NCI-H2029 (cell line): ENCODE results near the gene NR4A3.

Source experiments
- DNase-seq: peaks from one replicate; lab custom pipeline; 2025; lab: John Stamatoyannopoulos, UW

Gene NR4A3

DNA sequence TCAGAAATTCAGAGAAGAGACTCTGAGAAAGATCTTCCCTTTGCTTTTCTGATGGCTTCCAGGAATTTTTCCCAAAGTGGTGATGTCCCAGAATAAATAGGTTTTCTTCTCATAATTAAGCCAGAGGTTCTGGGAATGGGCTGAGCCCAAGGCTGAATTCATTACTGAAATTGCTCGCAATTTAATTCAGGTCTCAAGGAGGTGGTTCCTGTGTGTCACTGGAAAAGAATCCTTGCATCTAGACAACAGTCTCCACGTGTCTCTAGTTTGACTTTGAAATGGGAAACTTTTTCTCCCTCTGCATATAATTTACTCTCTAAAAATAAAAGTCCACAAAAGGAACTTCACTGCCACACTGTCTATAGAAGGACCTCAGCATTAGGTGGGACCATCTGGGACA, 57.0 kb downstream of the NR4A3 start:
- no peak for DNase-seq

DNA sequence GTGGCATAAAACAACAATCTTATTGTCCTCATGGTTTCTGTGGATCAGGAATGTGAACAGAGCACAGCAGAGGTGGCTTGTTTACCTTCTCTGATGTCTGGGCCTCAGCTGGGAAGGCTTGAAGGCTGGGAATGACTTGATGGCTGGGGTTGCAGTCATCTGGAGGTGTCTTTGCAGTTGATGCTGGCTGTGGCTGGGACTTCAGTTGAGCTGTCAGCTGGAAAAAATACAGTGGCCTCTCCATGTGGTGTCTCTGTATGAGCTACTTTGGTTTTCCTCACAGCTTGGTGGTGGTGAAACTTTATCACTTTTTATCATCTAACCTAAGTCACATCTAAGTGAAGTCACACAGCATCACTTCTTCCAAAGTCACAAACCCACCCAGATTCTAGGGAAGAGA, 60.1 kb downstream of the NR4A3 start:
- DNase-seq = no peak

DNA sequence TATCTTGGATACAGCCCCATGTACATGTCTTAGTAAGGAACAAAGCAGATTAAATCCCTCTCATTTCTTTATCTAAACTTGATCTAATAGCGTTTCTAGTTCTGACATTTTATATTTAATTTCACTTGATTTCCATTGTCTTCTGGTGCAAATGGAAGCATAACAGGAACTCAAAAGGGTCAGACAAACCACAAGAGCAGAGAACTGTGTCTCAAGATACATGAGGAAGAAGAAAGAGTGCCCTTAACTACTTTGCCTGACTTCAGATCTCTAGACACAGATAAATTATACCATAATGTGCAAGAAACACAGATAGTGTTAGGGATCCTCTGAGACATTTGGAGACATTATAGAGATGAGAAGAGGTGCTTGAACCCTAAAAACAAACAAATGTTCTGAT, 64.1 kb downstream of the NR4A3 start:
- no peak for DNase-seq

DNA sequence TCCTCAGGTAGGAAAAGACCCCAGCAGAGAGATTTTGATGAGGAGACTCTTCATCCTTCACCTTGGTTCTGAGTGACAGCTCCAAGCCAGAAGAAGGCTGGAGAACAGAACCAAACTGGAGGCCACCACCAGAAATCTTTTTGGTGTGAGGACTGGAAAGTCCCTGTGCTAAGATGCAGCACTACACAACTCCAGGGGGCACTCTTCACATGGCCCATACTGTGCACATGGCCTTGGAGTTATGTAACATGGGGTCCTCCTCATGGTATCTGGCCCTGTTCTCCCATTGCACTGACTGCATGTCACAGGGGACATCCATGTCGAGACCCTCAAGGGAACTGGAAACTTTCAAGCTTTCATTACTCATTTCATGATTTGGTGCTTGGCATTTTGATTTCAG, 67.4 kb downstream of the NR4A3 start:
- no peak for DNase-seq

DNA sequence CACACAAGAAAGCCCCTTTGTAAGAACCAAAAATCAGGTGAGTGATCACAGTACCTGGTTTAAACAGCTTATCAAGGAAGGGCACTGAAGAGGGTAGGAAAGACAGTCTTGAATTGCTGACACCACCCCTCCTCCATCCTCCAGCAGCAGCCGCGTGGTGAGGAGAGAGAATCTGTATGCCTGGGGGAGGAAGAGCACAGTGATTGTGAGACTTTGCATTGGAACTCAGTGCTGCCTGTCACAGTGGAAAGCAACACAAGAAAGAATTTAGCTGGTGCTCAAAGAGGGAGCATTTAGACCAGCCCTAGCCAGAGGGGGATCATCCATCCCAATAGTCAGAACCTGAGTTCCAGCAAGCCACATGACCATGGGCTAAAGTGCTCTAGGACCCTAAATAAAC, 73.1 kb downstream of the NR4A3 start:
- DNase-seq = no peak

DNA sequence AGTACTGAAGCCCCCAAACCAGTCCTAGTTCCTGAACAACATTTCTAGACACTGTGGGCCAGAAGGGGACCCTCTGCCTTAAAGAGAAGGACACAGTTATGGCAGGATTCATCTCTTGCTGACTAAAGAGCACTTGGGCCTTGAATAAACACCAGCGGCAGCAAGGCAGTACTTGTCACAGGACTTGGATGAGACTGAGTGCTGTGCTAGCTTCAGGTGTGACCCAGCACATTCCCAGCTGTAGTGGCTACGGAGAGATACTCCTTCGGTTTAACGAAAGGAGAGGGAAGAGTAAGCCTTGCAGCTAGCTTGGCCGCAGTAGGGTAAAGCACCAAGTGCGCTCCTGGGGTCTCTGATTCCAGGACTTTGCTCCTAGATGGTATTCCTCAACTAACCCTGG, 73.8 kb downstream of the NR4A3 start:
- DNase-seq = no peak

DNA sequence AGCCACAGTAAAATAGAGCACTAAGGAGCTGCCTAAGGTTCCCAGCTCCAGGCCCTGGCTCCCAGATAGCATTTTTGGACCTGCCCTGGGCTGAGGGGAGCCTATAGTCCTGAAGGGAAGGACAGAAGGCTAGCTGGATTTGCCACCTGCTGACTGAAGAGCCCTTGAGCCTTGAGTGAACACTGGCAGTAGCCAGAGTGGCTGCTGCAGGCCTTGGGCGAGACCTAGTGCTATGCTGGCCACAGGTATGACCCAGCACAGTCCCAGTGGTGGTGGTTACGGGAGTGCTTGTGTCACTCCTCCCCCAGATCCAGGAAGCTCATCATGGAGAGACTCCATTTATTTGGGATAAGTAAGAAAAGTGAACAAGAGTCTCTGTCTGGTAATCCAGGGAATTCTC, 74.4 kb downstream of the NR4A3 start:
- DNase-seq = peak; percentile 82

DNA sequence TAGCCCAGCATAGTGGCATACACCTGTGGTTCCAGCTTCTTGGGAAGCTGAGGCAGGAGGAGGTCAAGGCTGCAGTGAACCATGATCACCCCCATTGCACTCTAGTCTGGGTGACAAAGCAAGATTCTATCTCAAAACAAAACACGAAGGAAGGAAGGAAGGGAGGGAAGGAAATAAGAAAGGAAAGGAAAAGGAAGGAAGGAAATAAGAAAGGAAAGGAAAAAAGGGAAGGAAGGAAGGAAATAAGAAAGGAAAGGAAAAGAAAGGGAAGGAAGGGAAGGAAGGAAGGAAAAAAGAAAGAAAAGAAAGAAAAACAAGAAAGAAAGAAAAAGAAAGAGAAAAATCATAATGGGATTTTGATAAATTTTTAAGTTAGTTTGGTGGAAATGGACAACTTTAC, 81.7 kb downstream of the NR4A3 start:
- no peak for DNase-seq

DNA sequence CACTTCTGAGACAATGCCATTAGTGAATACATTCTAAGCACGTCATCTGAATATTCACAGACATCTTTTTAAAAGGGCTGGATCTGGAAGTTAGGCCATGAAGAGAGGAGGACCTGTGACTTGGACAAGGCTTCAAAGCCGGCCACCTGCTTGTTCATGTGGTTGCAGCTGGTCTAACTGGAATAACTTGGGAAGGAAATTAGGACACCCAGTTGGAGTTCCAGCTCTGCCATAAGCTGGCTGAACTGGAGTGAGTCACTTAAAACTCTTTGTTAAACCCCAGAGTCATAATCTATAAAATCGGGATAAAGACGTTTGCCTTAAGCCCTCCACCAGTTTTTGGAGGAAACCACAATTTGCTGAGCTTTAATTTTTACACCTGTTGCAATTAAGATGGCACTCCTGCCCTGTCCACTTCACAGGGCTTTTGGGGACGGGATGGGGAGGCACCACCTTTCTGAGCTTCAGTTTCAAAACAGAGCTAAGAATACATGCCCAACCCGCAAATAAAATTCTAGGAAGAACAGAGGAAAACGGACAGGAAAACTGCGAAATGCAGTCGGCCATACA, 84.2 kb downstream of the NR4A3 start:
- no peak for DNase-seq

DNA sequence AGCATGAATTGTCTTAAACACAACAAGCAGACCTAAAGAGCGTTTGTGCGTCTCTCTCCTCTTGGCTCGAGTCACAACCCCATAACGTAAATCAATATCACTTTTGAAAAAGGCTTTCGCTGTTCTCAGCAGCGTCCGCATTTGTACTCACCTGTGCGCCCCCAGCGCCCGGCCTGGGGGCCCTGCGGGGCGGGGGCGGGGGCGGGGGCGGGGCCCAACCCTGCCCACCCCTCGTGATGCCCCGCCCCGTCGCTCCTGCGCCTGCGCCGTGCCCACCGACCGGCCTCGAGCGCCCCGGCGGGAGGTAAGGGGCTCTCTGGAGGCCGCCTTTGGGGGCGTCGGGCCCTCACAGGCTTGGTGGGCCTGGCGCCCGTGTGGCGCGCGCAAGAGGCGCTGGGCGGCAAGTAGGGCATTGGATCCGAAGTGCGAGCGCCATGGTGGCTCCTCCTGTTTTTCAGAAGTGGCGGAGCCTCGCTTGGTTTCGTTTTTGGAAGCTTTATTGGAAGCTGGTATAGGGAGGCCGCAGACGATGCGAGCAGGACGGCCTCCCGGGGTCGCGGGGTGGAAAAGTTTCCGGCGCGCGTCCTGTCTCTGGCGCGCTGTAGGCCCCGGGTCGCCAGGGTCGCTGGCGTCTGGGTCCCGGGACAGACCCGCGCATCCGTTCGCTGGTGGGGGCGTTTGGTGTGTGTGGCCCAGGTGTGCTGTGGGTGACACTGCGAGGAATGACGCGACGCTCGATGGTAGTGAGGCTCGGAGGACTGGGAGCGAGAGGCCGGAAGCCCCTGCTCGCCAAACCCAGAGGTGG, 84.9 kb downstream of the NR4A3 start, which contains the start of gene STX17:
TSS of gene STX17 (plus strand) at position 252 of the 805 bp plus-strand sequence. CDS start 8,586 bp downstream, outside the sequence.
- DNase-seq = peak; percentile 68

DNA sequence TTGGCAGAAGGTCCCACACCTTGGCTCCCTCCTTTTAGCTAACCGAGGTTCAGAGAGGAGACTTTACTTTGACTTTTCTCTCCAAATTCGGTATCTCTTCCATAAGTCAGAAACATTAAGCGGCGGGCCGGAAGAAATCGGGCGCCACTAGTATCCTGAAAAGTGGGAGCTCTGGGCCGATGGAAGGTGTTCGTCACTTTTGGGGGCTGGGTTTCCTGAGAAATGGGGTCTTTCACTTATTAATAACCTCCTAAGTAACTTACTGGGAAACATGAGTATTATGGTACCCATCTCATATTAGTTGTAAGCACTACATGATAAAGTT, 85.5 kb downstream of the NR4A3 start:
- no peak for DNase-seq

DNA sequence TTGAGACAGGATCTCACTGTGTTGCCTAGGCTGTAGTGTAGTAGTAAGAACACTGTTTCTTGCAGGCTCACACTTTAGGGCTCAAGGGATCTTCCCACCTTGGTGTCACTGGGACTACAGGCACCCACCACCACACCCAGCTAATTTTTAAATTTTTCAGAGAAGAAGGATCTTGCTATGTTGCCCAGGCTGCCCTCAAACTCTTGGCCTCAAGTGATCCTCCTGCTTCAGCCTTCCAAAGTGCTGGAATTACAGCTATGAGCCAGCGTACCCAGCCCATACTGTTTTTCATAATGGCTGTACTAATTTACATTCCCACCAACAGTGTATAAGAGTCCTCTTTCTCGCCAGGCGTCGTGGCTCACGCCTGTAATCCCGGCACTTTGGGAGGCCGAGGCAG, 89.9 kb downstream of the NR4A3 start:
- DNase-seq = no peak
